ENCODE data around the gene DNTT. TPM values are rescaled to one million over a fixed set of nuclear protein-coding genes. Genes with fewer than 3 reads are reported as not detected.

The DNTT gene
- total RNA-seq, 6 experiments from 2014 or later, result not detected

- no peak for ATAC-seq
- intact Hi-C loops (cut with DNase I), result no loop called here
- no peaks in the 10 kb centered on the region for H3K36me3 ChIP-seq
- no peak for DNase-seq
- 67% methylated on average over 1 of the region's 8 CpGs for WGBS (ENCODE audit: insufficient coverage, low coverage, low lambda C conversion rate, missing lambda C conversion rate)
- no peak overlapping the region for H3K4me3 ChIP-seq
- no peaks in the 10 kb centered on the region for H3K27me3 ChIP-seq
- H3K9me3 ChIP-seq, result no peaks in the 10 kb centered on the region
- no peak overlapping the region for H3K27ac ChIP-seq
- TF ChIP-seq POLR2A (IDR thresholded peaks at IDR 0.05) (no peak), CTCF (IDR thresholded peaks at IDR 0.05) (no peak)
- peaks cover 0 to 6% (median 0%) of the 10 kb centered on the region in 4 donors for H3K4me1 ChIP-seq
These were observed 75.5 kb downstream of the DNTT start for GRCh38 chr10:96379758-96380157.

GRCh38 chr10:96380821-96381220 lies 76.6 kb downstream of the DNTT start:
- intact Hi-C loops (cut with DNase I), result no loop called here
- peak; percentile 33 to 63 (median 49) for ATAC-seq
- no peak overlapping the region for H3K27ac ChIP-seq
- no peak for DNase-seq
- TF ChIP-seq POLR2A (IDR thresholded peaks at IDR 0.05), result no peak
- no peak for TF ChIP-seq CTCF (IDR thresholded peaks at IDR 0.05)
- H3K4me1 ChIP-seq, result peaks cover 0 to under 1% (median 0%) of the 10 kb centered on the region in 4 donors
- 67% methylated on average over 2 of the region's 7 CpGs for WGBS (ENCODE audit: insufficient coverage, low coverage, low lambda C conversion rate, missing lambda C conversion rate)
- H3K9me3 ChIP-seq, result no peaks in the 10 kb centered on the region
- no peaks in the 10 kb centered on the region for H3K27me3 ChIP-seq
- no peaks in the 10 kb centered on the region for H3K36me3 ChIP-seq
- H3K4me3 ChIP-seq, result no peak overlapping the region

- 71% methylated on average over 11 of the region's 25 CpGs for WGBS (ENCODE audit: insufficient coverage, low coverage, low lambda C conversion rate, missing lambda C conversion rate)
- H3K27ac ChIP-seq, result no peak overlapping the region
- no peak for ATAC-seq
- intact Hi-C loops (cut with DNase I), result no loop called here
- no peak for TF ChIP-seq CTCF (IDR thresholded peaks at IDR 0.05)
- no peak for TF ChIP-seq POLR2A (IDR thresholded peaks at IDR 0.05)
- H3K36me3 ChIP-seq, result no peaks in the 10 kb centered on the region
- H3K27me3 ChIP-seq, result no peaks in the 10 kb centered on the region
- no peak for DNase-seq
- no peaks in the 10 kb centered on the region for H3K9me3 ChIP-seq
- no peak overlapping the region for H3K4me3 ChIP-seq
- H3K4me1 ChIP-seq, result no peaks in the 10 kb centered on the region
These were observed 80.3 kb downstream of the DNTT start for GRCh38 chr10:96384506-96384905.

- no peak for ATAC-seq
- TF ChIP-seq POLR2A (IDR thresholded peaks at IDR 0.05) (no peak), CTCF (IDR thresholded peaks at IDR 0.05) (no peak)
- Histone ChIP-seq H3K36me3 (no peaks in the 10 kb centered on the region), H3K4me1 (peaks cover 0 to 9% (median 4%) of the 10 kb centered on the region in 4 donors), H3K9me3 (no peaks in the 10 kb centered on the region), H3K4me3 (no peak overlapping the region), H3K27me3 (no peaks in the 10 kb centered on the region), H3K27ac (no peak overlapping the region)
- intact Hi-C loops (cut with DNase I), result no loop called here
- 64% methylated on average over 2 of the region's 2 CpGs for WGBS (ENCODE audit: insufficient coverage, low coverage, low lambda C conversion rate, missing lambda C conversion rate)
- no peak for DNase-seq
These were observed 82.9 kb downstream of the DNTT start for GRCh38 chr10:96387161-96387560.

GRCh38 chr10:96387601-96388000 lies 83.4 kb downstream of the DNTT start:
- no peak for ATAC-seq
- H3K27me3 ChIP-seq, result no peaks in the 10 kb centered on the region
- H3K9me3 ChIP-seq, result no peaks in the 10 kb centered on the region
- no peak for DNase-seq
- H3K27ac ChIP-seq, result no peak overlapping the region
- H3K36me3 ChIP-seq, result no peaks in the 10 kb centered on the region
- H3K4me3 ChIP-seq, result no peak overlapping the region
- peaks cover 0 to 9% (median 4%) of the 10 kb centered on the region in 4 donors for H3K4me1 ChIP-seq
- WGBS (ENCODE audit: insufficient coverage, low coverage, low lambda C conversion rate, missing lambda C conversion rate), result 73% methylated on average over 3 of the region's 7 CpGs
- intact Hi-C loops (cut with DNase I), result no loop called here
- no peak for TF ChIP-seq CTCF (IDR thresholded peaks at IDR 0.05)
- no peak for TF ChIP-seq POLR2A (IDR thresholded peaks at IDR 0.05)

Data from right lobe of liver (tissue), 6 donors.